ENCODE results near the gene PHKA2. TPM values are rescaled to one million over a fixed set of nuclear protein-coding genes. Genes with fewer than 3 reads are reported as not detected.

Gene PHKA2
- total and polyA plus RNA-seq, 2 donors, result 13.0 to 35.0 TPM

GRCh38 chrX:18946611-18947010 lies 37.3 kb downstream of the PHKA2 start:
- H3K27ac ChIP-seq (ENCODE audit: low read depth in 1 of 2, low read length in 1 of 2), result no peak overlapping the region
- H3K27me3 ChIP-seq (ENCODE audit: control insufficient read depth in 2 of 2, insufficient read depth in 1 of 2, low read length in 1 of 2), result no peaks in the 10 kb centered on the region
- no peaks in the 10 kb centered on the region for H3K4me1 ChIP-seq (ENCODE audit: control insufficient read depth in 2 of 2, insufficient read depth in 2 of 2, low read length in 2 of 2)
- no peak overlapping the region for H3K4me3 ChIP-seq (ENCODE audit: low read length in 2 of 2)
- no peaks in the 10 kb centered on the region for H3K9me3 ChIP-seq (ENCODE audit: control insufficient read depth in 2 of 2, insufficient read depth in 1 of 2, low read length in 1 of 2)
- 96% methylated on average over 4 of the region's 4 CpGs for WGBS
- H3K36me3 ChIP-seq (ENCODE audit: control insufficient read depth in 2 of 2, insufficient read depth in 2 of 2, low read length in 1 of 2), result peaks cover 5 to 10% of the 10 kb centered on the region in 2 donors
- DNase-seq (ENCODE audit: low read depth in 6 of 9, low spot score in 9 of 9), result no peak

- Histone ChIP-seq H3K36me3 (ENCODE audit: control insufficient read depth in 2 of 2, insufficient read depth in 2 of 2, low read length in 1 of 2) (peaks cover 5 to 12% of the 10 kb centered on the region in 2 donors), H3K9me3 (ENCODE audit: control insufficient read depth in 2 of 2, insufficient read depth in 1 of 2, low read length in 1 of 2) (no peaks in the 10 kb centered on the region), H3K27me3 (ENCODE audit: control insufficient read depth in 2 of 2, insufficient read depth in 1 of 2, low read length in 1 of 2) (no peaks in the 10 kb centered on the region), H3K4me1 (ENCODE audit: control insufficient read depth in 2 of 2, insufficient read depth in 2 of 2, low read length in 2 of 2) (no peaks in the 10 kb centered on the region), H3K27ac (ENCODE audit: low read depth in 1 of 2, low read length in 1 of 2) (no peak overlapping the region), H3K4me3 (ENCODE audit: low read length in 2 of 2) (no peak overlapping the region)
- over 99% methylated on average over 6 of the region's 6 CpGs for WGBS
- no peak for DNase-seq (ENCODE audit: low read depth in 6 of 9, low spot score in 9 of 9)
These were observed 37.8 kb downstream of the PHKA2 start for GRCh38 chrX:18946157-18946556.

GRCh38 chrX:18945483-18945882 lies 38.4 kb downstream of the PHKA2 start:
- peaks cover 5 to 15% of the 10 kb centered on the region in 2 donors for H3K36me3 ChIP-seq (ENCODE audit: control insufficient read depth in 2 of 2, insufficient read depth in 2 of 2, low read length in 1 of 2)
- H3K4me1 ChIP-seq (ENCODE audit: control insufficient read depth in 2 of 2, insufficient read depth in 2 of 2, low read length in 2 of 2), result no peaks in the 10 kb centered on the region
- H3K27me3 ChIP-seq (ENCODE audit: control insufficient read depth in 2 of 2, insufficient read depth in 1 of 2, low read length in 1 of 2), result no peaks in the 10 kb centered on the region
- no peaks in the 10 kb centered on the region for H3K9me3 ChIP-seq (ENCODE audit: control insufficient read depth in 2 of 2, insufficient read depth in 1 of 2, low read length in 1 of 2)
- H3K4me3 ChIP-seq (ENCODE audit: low read length in 2 of 2), result no peak overlapping the region
- no peak overlapping the region for H3K27ac ChIP-seq (ENCODE audit: low read depth in 1 of 2, low read length in 1 of 2)
- no peak for DNase-seq (ENCODE audit: low read depth in 6 of 9, low spot score in 9 of 9)
- 98% methylated on average over 2 of the region's 2 CpGs for WGBS

- Histone ChIP-seq H3K9me3 (ENCODE audit: control insufficient read depth in 2 of 2, insufficient read depth in 1 of 2, low read length in 1 of 2) (no peaks in the 10 kb centered on the region), H3K4me3 (ENCODE audit: low read length in 2 of 2) (no peak overlapping the region), H3K4me1 (ENCODE audit: control insufficient read depth in 2 of 2, insufficient read depth in 2 of 2, low read length in 2 of 2) (no peaks in the 10 kb centered on the region), H3K27ac (ENCODE audit: low read depth in 1 of 2, low read length in 1 of 2) (no peak overlapping the region), H3K36me3 (ENCODE audit: control insufficient read depth in 2 of 2, insufficient read depth in 2 of 2, low read length in 1 of 2) (peaks cover 3 to 18% of the 10 kb centered on the region in 2 donors), H3K27me3 (ENCODE audit: control insufficient read depth in 2 of 2, insufficient read depth in 1 of 2, low read length in 1 of 2) (no peaks in the 10 kb centered on the region)
- DNase-seq (ENCODE audit: low read depth in 6 of 9, low spot score in 9 of 9), result no peak
- 97% methylated on average over 4 of the region's 4 CpGs for whole genome bisulfite sequencing
These were observed 39.4 kb downstream of the PHKA2 start for GRCh38 chrX:18944482-18944881.

- no peak for DNase-seq (ENCODE audit: low read depth in 6 of 9, low spot score in 9 of 9)
- no peaks in the 10 kb centered on the region for H3K4me1 ChIP-seq (ENCODE audit: control insufficient read depth in 2 of 2, insufficient read depth in 2 of 2, low read length in 2 of 2)
- H3K9me3 ChIP-seq (ENCODE audit: control insufficient read depth in 2 of 2, insufficient read depth in 1 of 2, low read length in 1 of 2), result no peaks in the 10 kb centered on the region
- H3K27me3 ChIP-seq (ENCODE audit: control insufficient read depth in 2 of 2, insufficient read depth in 1 of 2, low read length in 1 of 2), result no peaks in the 10 kb centered on the region
- no peak overlapping the region for H3K27ac ChIP-seq (ENCODE audit: low read depth in 1 of 2, low read length in 1 of 2)
- H3K36me3 ChIP-seq (ENCODE audit: control insufficient read depth in 2 of 2, insufficient read depth in 2 of 2, low read length in 1 of 2), result peaks cover 7 to 27% of the 10 kb centered on the region in 2 donors
- no peak overlapping the region for H3K4me3 ChIP-seq (ENCODE audit: low read length in 2 of 2)
- WGBS, result 99% methylated on average over 2 of the region's 2 CpGs
These were observed 42.0 kb downstream of the PHKA2 start for GRCh38 chrX:18941896-18942295.

- Histone ChIP-seq H3K4me3 (ENCODE audit: low read length in 2 of 2) (no peak overlapping the region), H3K4me1 (ENCODE audit: control insufficient read depth in 2 of 2, insufficient read depth in 2 of 2, low read length in 2 of 2) (no peaks in the 10 kb centered on the region), H3K27me3 (ENCODE audit: control insufficient read depth in 2 of 2, insufficient read depth in 1 of 2, low read length in 1 of 2) (no peaks in the 10 kb centered on the region), H3K9me3 (ENCODE audit: control insufficient read depth in 2 of 2, insufficient read depth in 1 of 2, low read length in 1 of 2) (no peaks in the 10 kb centered on the region), H3K36me3 (ENCODE audit: control insufficient read depth in 2 of 2, insufficient read depth in 2 of 2, low read length in 1 of 2) (peaks cover 7 to 29% of the 10 kb centered on the region in 2 donors), H3K27ac (ENCODE audit: low read depth in 1 of 2, low read length in 1 of 2) (no peak overlapping the region)
- no peak for DNase-seq (ENCODE audit: low read depth in 6 of 9, low spot score in 9 of 9)
- WGBS, result 91% methylated on average over 3 of the region's 3 CpGs
These were observed 45.2 kb downstream of the PHKA2 start for GRCh38 chrX:18938710-18939109.

- H3K4me3 ChIP-seq (ENCODE audit: low read length in 2 of 2), result no peak overlapping the region
- no peaks in the 10 kb centered on the region for H3K27me3 ChIP-seq (ENCODE audit: control insufficient read depth in 2 of 2, insufficient read depth in 1 of 2, low read length in 1 of 2)
- H3K4me1 ChIP-seq (ENCODE audit: control insufficient read depth in 2 of 2, insufficient read depth in 2 of 2, low read length in 2 of 2), result no peaks in the 10 kb centered on the region
- H3K36me3 ChIP-seq (ENCODE audit: control insufficient read depth in 2 of 2, insufficient read depth in 2 of 2, low read length in 1 of 2), result peaks cover 7 to 24% of the 10 kb centered on the region in 2 donors
- H3K9me3 ChIP-seq (ENCODE audit: control insufficient read depth in 2 of 2, insufficient read depth in 1 of 2, low read length in 1 of 2), result no peaks in the 10 kb centered on the region
- DNase-seq (ENCODE audit: low read depth in 6 of 9, low spot score in 9 of 9), result no peak
- 97% methylated on average over 5 of the region's 5 CpGs for WGBS
- H3K27ac ChIP-seq (ENCODE audit: low read depth in 1 of 2, low read length in 1 of 2), result no peak overlapping the region
These were observed 46.7 kb downstream of the PHKA2 start for GRCh38 chrX:18937173-18937572.

- H3K4me3 ChIP-seq (ENCODE audit: low read length in 2 of 2), result no peak overlapping the region
- no peak for DNase-seq (ENCODE audit: low read depth in 6 of 9, low spot score in 9 of 9)
- no peak overlapping the region for H3K27ac ChIP-seq (ENCODE audit: low read depth in 1 of 2, low read length in 1 of 2)
- H3K27me3 ChIP-seq (ENCODE audit: control insufficient read depth in 2 of 2, insufficient read depth in 1 of 2, low read length in 1 of 2), result no peaks in the 10 kb centered on the region
- 98% methylated on average over 10 of the region's 10 CpGs for WGBS
- H3K36me3 ChIP-seq (ENCODE audit: control insufficient read depth in 2 of 2, insufficient read depth in 2 of 2, low read length in 1 of 2), result peaks cover 14 to 30% of the 10 kb centered on the region in 2 donors
- no peaks in the 10 kb centered on the region for H3K4me1 ChIP-seq (ENCODE audit: control insufficient read depth in 2 of 2, insufficient read depth in 2 of 2, low read length in 2 of 2)
- no peaks in the 10 kb centered on the region for H3K9me3 ChIP-seq (ENCODE audit: control insufficient read depth in 2 of 2, insufficient read depth in 1 of 2, low read length in 1 of 2)
These were observed 48.0 kb downstream of the PHKA2 start for GRCh38 chrX:18935893-18936292.

- 96% methylated on average over 3 of the region's 3 CpGs for whole genome bisulfite sequencing
- no peak for DNase-seq (ENCODE audit: low read depth in 6 of 9, low spot score in 9 of 9)
- Histone ChIP-seq H3K9me3 (ENCODE audit: control insufficient read depth in 2 of 2, insufficient read depth in 1 of 2, low read length in 1 of 2) (no peaks in the 10 kb centered on the region), H3K27ac (ENCODE audit: low read depth in 1 of 2, low read length in 1 of 2) (no peak overlapping the region), H3K4me1 (ENCODE audit: control insufficient read depth in 2 of 2, insufficient read depth in 2 of 2, low read length in 2 of 2) (no peaks in the 10 kb centered on the region), H3K36me3 (ENCODE audit: control insufficient read depth in 2 of 2, insufficient read depth in 2 of 2, low read length in 1 of 2) (peaks cover 17 to 29% of the 10 kb centered on the region in 2 donors), H3K27me3 (ENCODE audit: control insufficient read depth in 2 of 2, insufficient read depth in 1 of 2, low read length in 1 of 2) (no peaks in the 10 kb centered on the region), H3K4me3 (ENCODE audit: low read length in 2 of 2) (no peak overlapping the region)
These were observed 49.2 kb downstream of the PHKA2 start for GRCh38 chrX:18934708-18935107.

GRCh38 chrX:18933617-18934016 lies 50.3 kb downstream of the PHKA2 start:
- Histone ChIP-seq H3K4me3 (ENCODE audit: low read length in 2 of 2) (no peak overlapping the region), H3K9me3 (ENCODE audit: control insufficient read depth in 2 of 2, insufficient read depth in 1 of 2, low read length in 1 of 2) (no peaks in the 10 kb centered on the region), H3K27ac (ENCODE audit: low read depth in 1 of 2, low read length in 1 of 2) (no peak overlapping the region), H3K36me3 (ENCODE audit: control insufficient read depth in 2 of 2, insufficient read depth in 2 of 2, low read length in 1 of 2) (peaks cover 17 to 29% of the 10 kb centered on the region in 2 donors), H3K4me1 (ENCODE audit: control insufficient read depth in 2 of 2, insufficient read depth in 2 of 2, low read length in 2 of 2) (no peaks in the 10 kb centered on the region), H3K27me3 (ENCODE audit: control insufficient read depth in 2 of 2, insufficient read depth in 1 of 2, low read length in 1 of 2) (no peaks in the 10 kb centered on the region)
- over 99% methylated on average over 3 of the region's 3 CpGs for WGBS
- DNase-seq (ENCODE audit: low read depth in 6 of 9, low spot score in 9 of 9), result no peak
